ENCODE data around the gene CLIC3.

Gene CLIC3

GRCh38 chr9:137014166-137014565 lies 17.8 kb upstream of the CLIC3 start:
- no peak overlapping the region for H3K4me3 ChIP-seq (ENCODE audit: control insufficient read depth, low read depth, low read length)
- TF ChIP-seq, protein P1, sequence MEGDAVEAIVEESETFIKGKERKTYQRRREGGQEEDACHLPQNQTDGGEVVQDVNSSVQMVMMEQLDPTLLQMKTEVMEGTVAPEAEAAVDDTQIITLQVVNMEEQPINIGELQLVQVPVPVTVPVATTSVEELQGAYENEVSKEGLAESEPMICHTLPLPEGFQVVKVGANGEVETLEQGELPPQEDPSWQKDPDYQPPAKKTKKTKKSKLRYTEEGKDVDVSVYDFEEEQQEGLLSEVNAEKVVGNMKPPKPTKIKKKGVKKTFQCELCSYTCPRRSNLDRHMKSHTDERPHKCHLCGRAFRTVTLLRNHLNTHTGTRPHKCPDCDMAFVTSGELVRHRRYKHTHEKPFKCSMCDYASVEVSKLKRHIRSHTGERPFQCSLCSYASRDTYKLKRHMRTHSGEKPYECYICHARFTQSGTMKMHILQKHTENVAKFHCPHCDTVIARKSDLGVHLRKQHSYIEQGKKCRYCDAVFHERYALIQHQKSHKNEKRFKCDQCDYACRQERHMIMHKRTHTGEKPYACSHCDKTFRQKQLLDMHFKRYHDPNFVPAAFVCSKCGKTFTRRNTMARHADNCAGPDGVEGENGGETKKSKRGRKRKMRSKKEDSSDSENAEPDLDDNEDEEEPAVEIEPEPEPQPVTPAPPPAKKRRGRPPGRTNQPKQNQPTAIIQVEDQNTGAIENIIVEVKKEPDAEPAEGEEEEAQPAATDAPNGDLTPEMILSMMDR (IDR thresholded peaks at IDR 0.05; ENCODE audit: control insufficient read depth, insufficient read depth, low read depth, low read length, missing control alignments), result no peak
- no peak for DNase-seq (ENCODE audit: low read depth)

GRCh38 chr9:137013571-137013940 lies 17.2 kb upstream of the CLIC3 start:
- DNase-seq (ENCODE audit: low read depth), result no peak
- no peak overlapping the region for H3K4me3 ChIP-seq (ENCODE audit: control insufficient read depth, low read depth, low read length)
- TF ChIP-seq, protein P1 (IDR thresholded peaks at IDR 0.05; ENCODE audit: control insufficient read depth, insufficient read depth, low read depth, low read length, missing control alignments), result no peak

GRCh38 chr9:137012694-137013570 lies 16.6 kb upstream of the CLIC3 start:
- DNase-seq (ENCODE audit: low read depth), result no peak
- no peak overlapping the region for H3K4me3 ChIP-seq (ENCODE audit: control insufficient read depth, low read depth, low read length)
- TF ChIP-seq, protein P1 (IDR thresholded peaks at IDR 0.05; ENCODE audit: control insufficient read depth, insufficient read depth, low read depth, low read length, missing control alignments), result no peak

DNA sequence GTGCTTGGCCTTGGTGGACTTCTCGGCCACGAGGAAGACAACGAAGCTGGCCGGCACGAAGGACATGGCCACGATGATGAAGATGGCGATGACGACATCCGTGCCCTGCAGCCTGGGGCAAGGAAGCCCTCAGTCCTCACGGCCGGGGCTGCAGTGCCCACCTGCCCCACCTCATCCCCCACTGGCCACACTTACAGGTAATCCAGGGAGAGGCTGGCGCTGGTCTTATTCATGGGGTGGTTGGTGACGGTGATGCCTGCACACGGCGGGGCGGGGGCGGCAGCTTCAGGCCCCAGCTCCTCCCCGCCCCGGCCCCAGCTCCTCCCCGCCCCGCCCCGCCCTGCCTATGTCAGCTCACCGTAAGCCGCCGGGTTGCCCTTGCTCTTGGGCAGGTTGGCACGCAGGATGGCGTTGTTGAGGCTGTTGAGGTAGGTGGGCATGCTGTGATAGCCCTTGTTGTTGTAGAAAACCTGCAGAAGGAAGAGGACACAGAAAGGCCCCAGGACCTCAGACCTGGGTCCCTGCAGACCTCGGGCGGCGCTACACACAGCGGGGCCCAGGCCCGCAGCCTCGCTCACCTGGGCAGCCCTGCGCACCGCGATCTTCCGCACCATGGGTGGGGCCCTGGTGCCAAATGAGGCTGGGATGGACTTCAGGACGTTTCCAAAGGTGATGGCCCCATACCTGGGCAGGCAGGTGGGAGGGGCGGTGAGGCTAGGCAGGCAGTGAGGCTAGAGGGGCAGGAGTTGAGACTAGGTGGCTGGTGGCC lies 15.7 kb upstream of the CLIC3 start:
- no peak for DNase-seq (ENCODE audit: low read depth)
- TF ChIP-seq, protein P1 (IDR thresholded peaks at IDR 0.05; ENCODE audit: control insufficient read depth, insufficient read depth, low read depth, low read length, missing control alignments), result no peak
- no peak overlapping the region for H3K4me3 ChIP-seq (ENCODE audit: control insufficient read depth, low read depth, low read length)

- TF ChIP-seq, protein P1 (IDR thresholded peaks at IDR 0.05; ENCODE audit: control insufficient read depth, insufficient read depth, low read depth, low read length, missing control alignments), result no peak
- no peak overlapping the region for H3K4me3 ChIP-seq (ENCODE audit: control insufficient read depth, low read depth, low read length)
- DNase-seq (ENCODE audit: low read depth), result no peak
Observed at GRCh38 chr9:137011156-137011555, 14.8 kb upstream of the CLIC3 start.

- H3K4me3 ChIP-seq (ENCODE audit: control insufficient read depth, low read depth, low read length), result no peak overlapping the region
- TF ChIP-seq, protein P1 (IDR thresholded peaks at IDR 0.05; ENCODE audit: control insufficient read depth, insufficient read depth, low read depth, low read length, missing control alignments), result no peak
- no peak for DNase-seq (ENCODE audit: low read depth)
Observed at GRCh38 chr9:137009938-137010732, 13.8 kb upstream of the CLIC3 start.

All from AG09309 (cell line).